HCT116 (cell line): Measurements from ENCODE around the gene ZCCHC13. TPM values are rescaled to one million over a fixed set of nuclear protein-coding genes. Genes with fewer than 3 reads are reported as not detected.

Experiments
- ATAC-seq: fragments of 200-7000 bp; cut with Tn5 transposase; 2 replicates; pipeline ENCODE4 v1.9.1; 2020; ENCODE audit warnings: mild to moderate bottlenecking, moderate library complexity
- BruUV-seq: library from RNA; stranded (reverse); fragments of 400-500 nt; replicated peaks from 2 replicates; lab custom pipeline; 2021; lab: Mats Ljungman, UMichigan
- CTCF ChIA-PET: fragments of 300-600 bp; sonication (Branson Sonifier 250); formaldehyde crosslinking; loops from one replicate; lab custom pipeline; 2021; ENCODE audit warnings: antibody characterized with exemption; lab: Charles Lee
- POLR2A ChIA-PET: fragments of 300-600, 350-600 bp; sonication (Branson Sonifier 250); formaldehyde crosslinking; loops from one replicate; lab custom pipeline; 2021; ENCODE audit warnings: antibody characterized with exemption; lab: Charles Lee
- RAD21 ChIA-PET, 2 experiments: fragments of 300-600 bp; sonication (Branson Sonifier 250); formaldehyde crosslinking; loops; one replicate each; lab custom pipeline; 2023; ENCODE audit warnings: low total read pairs in 2 of 2; ENCODE audit not compliant: uncharacterized antibody in 2 of 2, unreplicated experiment in 2 of 2, low non-redundant PET in 1 of 2; lab: Charles Lee
- DNase-seq: peaks from one replicate; pipeline ENCODE4 v3.0.0-alpha.2; 2010; ENCODE audit warnings: low read depth, low spot score
- H2AFZ ChIP-seq: fragments of 200-600 bp; shearing (Covaris generic), sonication (generic); 2 replicates; pipeline ENCODE4 v1.6.1; 2017; ENCODE audit warnings: low read depth, mixed run types, mixed read lengths, antibody characterized with exemption, low read length; ENCODE audit not compliant: poor library complexity, severe bottlenecking
- H3K27ac ChIP-seq: 2 replicates; pipeline ENCODE4 v1.5.1; 2012; ENCODE audit warnings: low read depth, low read length
- H3K27me3 ChIP-seq: fragments of 200-600 bp; sonication (generic); 2 replicates; pipeline ENCODE4 v1.6.1; 2016; ENCODE audit warnings: mixed run types, low read length, mixed read lengths; ENCODE audit not compliant: insufficient read depth
- H3K36me3 ChIP-seq, 2 experiments: fragments of 200-500 bp in 1 of 2; fragments of 200-600 bp in 1 of 2; sonication (Bioruptor generic) in 1 of 2; sonication (generic) in 1 of 2; 2 replicates each; pipeline versions ENCODE4 v1.5.1 to v1.6.1; 2014 to 2016; ENCODE audit warnings: low read length in 2 of 2, inconsistent platforms in 1 of 2, mixed read lengths in 1 of 2, mixed run types in 1 of 2; ENCODE audit not compliant: insufficient read depth in 2 of 2, control insufficient read depth in 1 of 2
- H3K4me1 ChIP-seq, 2 experiments: fragments of 200-600 bp in 1 of 2; sonication (generic) in 1 of 2; 2 replicates each; pipeline versions ENCODE4 v1.5.1 to v1.6.1; 2012 to 2017; ENCODE audit warnings: low read length in 2 of 2, inconsistent platforms in 1 of 2, mild to moderate bottlenecking in 1 of 2, mixed read lengths in 1 of 2, mixed run types in 1 of 2, moderate library complexity in 1 of 2; ENCODE audit not compliant: insufficient read depth in 2 of 2, control insufficient read depth in 1 of 2
- H3K4me2 ChIP-seq: fragments of 200-600 bp; sonication (generic); 2 replicates; pipeline ENCODE4 v1.6.1; 2017; ENCODE audit warnings: mixed run types, low read length, mixed read lengths
- H3K4me3 ChIP-seq, 2 experiments: fragments of 200-600 bp in 1 of 2; sonication (generic) in 1 of 2; replicated peaks in 1 of 2; 2 replicates each; pipeline ENCODE4 v1.5.1; 2011 to 2016; ENCODE audit warnings: low read length in 2 of 2, control low read depth in 1 of 2, low read depth in 1 of 2, mild to moderate bottlenecking in 1 of 2, mixed read lengths in 1 of 2, mixed run types in 1 of 2
- H3K79me2 ChIP-seq: fragments of 200-600 bp; sonication (generic); 2 replicates; pipeline ENCODE4 v1.6.1; 2017; ENCODE audit warnings: mild to moderate bottlenecking, mixed run types, low read length, moderate library complexity, mixed read lengths; ENCODE audit not compliant: insufficient read depth
- H3K9ac ChIP-seq: fragments of 200-600 bp; sonication (generic); 2 replicates; pipeline ENCODE4 v1.6.1; 2016; ENCODE audit warnings: low read length, mixed read lengths
- H3K9me2 ChIP-seq: fragments of 200-600 bp; sonication (generic), shearing (Covaris generic); 2 replicates; pipeline ENCODE4 v1.6.1; 2017; ENCODE audit warnings: mixed run types, mild to moderate bottlenecking, moderate library complexity; ENCODE audit not compliant: insufficient read depth
- H3K9me3 ChIP-seq, 2 experiments: fragments of 200-500 bp in 1 of 2; fragments of 200-600 bp in 1 of 2; sonication (Bioruptor generic) in 1 of 2; sonication (generic) in 1 of 2; 2 replicates each; pipeline ENCODE4 v1.6.1; 2014 to 2017; ENCODE audit warnings: low read length in 2 of 2, mixed read lengths in 2 of 2, inconsistent platforms in 1 of 2, low read depth in 1 of 2, mild to moderate bottlenecking in 1 of 2, mixed run types in 1 of 2, moderate library complexity in 1 of 2; ENCODE audit not compliant: control insufficient read depth in 1 of 2, insufficient read depth in 1 of 2
- H4K20me1 ChIP-seq: fragments of 200-600 bp; sonication (generic), shearing (Covaris generic); 2 replicates; pipeline ENCODE4 v1.6.1; 2017; ENCODE audit warnings: mixed run types, mild to moderate bottlenecking, moderate library complexity; ENCODE audit not compliant: insufficient read depth
- CBX3 ChIP-seq: IDR thresholded peaks from 2 replicates; pipeline ENCODE4 v1.6.1; 2012; ENCODE audit warnings: low read depth
- CEBPB ChIP-seq: IDR thresholded peaks from 2 replicates; pipeline ENCODE4 v1.6.1; 2012; ENCODE audit warnings: low read depth
- EGR1 ChIP-seq: IDR thresholded peaks from 2 replicates; pipeline ENCODE4 v1.6.1; 2012; ENCODE audit warnings: low read depth
- ELF1 ChIP-seq: IDR thresholded peaks from 2 replicates; pipeline ENCODE4 v1.6.1; 2012; ENCODE audit warnings: low read depth, borderline replicate concordance
- EZH2 ChIP-seq: fragments of 200-600 bp; sonication (generic); IDR thresholded peaks from 2 replicates; pipeline ENCODE4 v1.6.1; 2017; ENCODE audit warnings: antibody characterized with exemption, mixed run types
- EZH2phosphoT487 ChIP-seq: fragments of 200-600 bp; IDR thresholded peaks from 2 replicates; pipeline ENCODE4 v1.6.1; 2018; ENCODE audit warnings: antibody characterized with exemption, borderline replicate concordance
- JUND ChIP-seq: IDR thresholded peaks from 2 replicates; pipeline ENCODE4 v1.6.1; 2012
- POLR2A ChIP-seq: IDR thresholded peaks from 2 replicates; pipeline ENCODE4 v1.7.0; 2011; ENCODE audit warnings: borderline replicate concordance; ENCODE audit not compliant: insufficient read depth, insufficient read length; ENCODE audit errors: extremely low read depth
- POLR2AphosphoS5 ChIP-seq: IDR thresholded peaks from 2 replicates; pipeline ENCODE4 v1.6.1; 2011; ENCODE audit warnings: mild to moderate bottlenecking, low read depth, low read length, moderate library complexity
- RAD21 ChIP-seq: IDR thresholded peaks from 2 replicates; pipeline ENCODE4 v1.6.1; 2012; ENCODE audit warnings: low read depth, mild to moderate bottlenecking
- SIN3A ChIP-seq: IDR thresholded peaks from 2 replicates; pipeline ENCODE4 v1.6.1; 2012; ENCODE audit warnings: low read depth
- SP1 ChIP-seq: IDR thresholded peaks from 2 replicates; pipeline ENCODE4 v1.6.1; 2012; ENCODE audit warnings: low read depth
- SRF ChIP-seq: IDR thresholded peaks from 2 replicates; pipeline ENCODE4 v1.6.1; 2012; ENCODE audit warnings: low read depth
- TCF7L2 ChIP-seq: IDR thresholded peaks from 2 replicates; pipeline ENCODE4 v1.7.0; 2011; ENCODE audit warnings: borderline replicate concordance, inconsistent platforms; ENCODE audit not compliant: insufficient read depth, insufficient read length; ENCODE audit errors: extremely low read depth
- YY1 ChIP-seq: IDR thresholded peaks from 2 replicates; pipeline ENCODE4 v1.6.1; 2011; ENCODE audit warnings: low read length, low read depth, moderate library complexity, mild to moderate bottlenecking; ENCODE audit not compliant: insufficient replicate concordance; ENCODE audit errors: extremely low read depth
- ZFX ChIP-seq: fragments of 450-650 bp; IDR thresholded peaks from 2 replicates; pipeline ENCODE4 v1.6.1; 2017
- ZNF274 ChIP-seq: fragments of 200-500 bp; sonication (Bioruptor generic); IDR thresholded peaks from 2 replicates; pipeline ENCODE4 v1.6.1; 2014; ENCODE audit warnings: mild to moderate bottlenecking, low read depth, low read length, inconsistent platforms
- intact Hi-C: fragments of 100-400 bp; cut with micrococcal nuclease; formaldehyde crosslinking; loops from 2 replicates; pipeline ENCODE4 v1.10.0; 2022
- total RNA-seq: library from RNA; stranded (reverse); gene quantifications from one replicate; pipeline ENCODE4 v1.2.1, GENCODE V29; 2021; ENCODE audit not compliant: unreplicated experiment
- TF ChIP-seq, protein P1 (sequence below): IDR thresholded peaks from 2 replicates; pipeline ENCODE4 v1.6.1; 2012
- TF ChIP-seq, protein P2 (sequence below): IDR thresholded peaks from 2 replicates; pipeline ENCODE4 v1.6.1; 2012
- TF ChIP-seq, protein P3 (sequence below), 3 experiments: fragments of 200-600 bp in 1 of 3; sonication (generic) in 1 of 3; IDR thresholded peaks in 2 of 3; conservative IDR thresholded peaks in 1 of 3; 2 replicates each; pipeline ENCODE4 v1.5.1; 2012 to 2017; ENCODE audit warnings: low read depth in 2 of 3, low read length in 2 of 3, antibody characterized with exemption in 1 of 3, borderline replicate concordance in 1 of 3, control low read depth in 1 of 3, mild to moderate bottlenecking in 1 of 3, mixed read lengths in 1 of 3, mixed run types in 1 of 3, moderate library complexity in 1 of 3; ENCODE audit not compliant: insufficient read depth in 1 of 3

ZCCHC13 gene
- total RNA-seq, 1 experiment from 2014 or later: not detected

DNA sequence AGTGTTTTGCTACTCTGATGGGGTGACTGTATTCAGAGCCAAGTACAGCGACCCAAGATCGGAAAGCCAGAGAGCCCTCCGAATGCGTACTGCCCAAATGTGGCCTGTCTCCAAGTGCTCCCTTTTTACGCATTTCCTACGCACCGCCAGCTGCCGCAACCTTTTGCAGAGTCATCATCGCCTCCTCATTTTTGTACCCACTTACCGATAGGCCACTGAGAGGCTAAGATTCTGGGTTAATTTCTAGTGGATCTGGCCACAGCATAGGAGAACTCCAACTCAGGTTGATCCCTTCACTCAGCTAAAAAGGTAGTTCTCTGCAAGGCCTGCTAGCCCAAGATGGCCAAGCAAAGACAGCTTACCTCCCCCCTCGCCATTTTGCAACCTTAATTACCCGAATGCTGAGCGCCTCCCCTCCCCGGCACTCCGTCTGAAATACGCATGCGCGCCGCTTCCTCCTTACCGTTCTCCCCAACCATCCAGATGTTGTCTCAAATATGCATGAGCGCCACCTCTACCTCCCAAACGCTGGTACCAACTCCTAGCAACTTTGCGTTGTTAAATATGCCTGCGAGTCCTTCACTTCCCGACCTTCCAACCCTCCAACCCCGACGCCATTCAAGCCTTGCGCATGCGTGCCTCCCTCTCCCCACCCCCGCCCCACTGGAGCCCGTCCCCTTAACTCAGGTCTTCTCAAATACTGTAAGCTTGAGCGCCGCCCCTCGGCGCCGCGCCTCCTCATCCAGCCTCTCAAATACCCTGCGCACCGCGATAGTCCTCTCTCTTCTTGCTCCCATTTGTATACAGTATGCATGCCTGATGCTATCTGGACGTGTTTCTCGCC is 11.8 kb upstream of the ZCCHC13 start:
- ATAC-seq (peak; percentile 88), DNase-seq (peak; percentile 79)
- H2AFZ ChIP-seq: no peak overlapping the region
- peaks cover 0 to 10% of the 10 kb centered on the region in 2 experiments; a peak in 2 of 4 replicates for H3K4me1 ChIP-seq
- ChIA-PET CTCF (interaction anchor here (0.5 kb wide), 1 partner anchor 53 kb away, joined by 3 read pairs; no protein-coding TSS in a partner anchor), POLR2A (interaction anchor here (1.2 kb wide), 1 partner anchor 39 kb away, joined by 3 read pairs; no protein-coding TSS in a partner anchor), RAD21 (no interaction called here)
- peak overlapping the region; percentile 80 for H3K9ac ChIP-seq
- peaks cover 0 to 10% of the 10 kb centered on the region in 2 experiments; a peak in 1 of 4 replicates for H3K36me3 ChIP-seq
- no peaks in the 10 kb centered on the region for H3K27me3 ChIP-seq
- peaks cover 50% of the 10 kb centered on the region for H3K79me2 ChIP-seq
- H3K27ac ChIP-seq: peak overlapping the region; percentile 86
- H3K4me3 ChIP-seq: peak overlapping the region; percentile 65 to 77
- H4K20me1 ChIP-seq: no peaks in the 10 kb centered on the region
- TF ChIP-seq, protein P1, sequence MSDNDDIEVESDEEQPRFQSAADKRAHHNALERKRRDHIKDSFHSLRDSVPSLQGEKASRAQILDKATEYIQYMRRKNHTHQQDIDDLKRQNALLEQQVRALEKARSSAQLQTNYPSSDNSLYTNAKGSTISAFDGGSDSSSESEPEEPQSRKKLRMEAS: no peak
- TF ChIP-seq ZNF274 (no peak), SIN3A (no peak), ZFX (peak; percentile 29), CBX3 (no peak), CEBPB (no peak), ELF1 (no peak), POLR2AphosphoS5 (peak; percentile 78), SRF (no peak), TCF7L2 (no peak), RAD21 (no peak), POLR2A (peak; percentile 35), EZH2phosphoT487 (no peak), SP1 (no peak), YY1 (peak; percentile 48), EZH2 (no peak), EGR1 (no peak), JUND (no peak)
- TF ChIP-seq, protein P2, sequence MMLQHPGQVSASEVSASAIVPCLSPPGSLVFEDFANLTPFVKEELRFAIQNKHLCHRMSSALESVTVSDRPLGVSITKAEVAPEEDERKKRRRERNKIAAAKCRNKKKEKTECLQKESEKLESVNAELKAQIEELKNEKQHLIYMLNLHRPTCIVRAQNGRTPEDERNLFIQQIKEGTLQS: no peak
- TF ChIP-seq, protein P3, sequence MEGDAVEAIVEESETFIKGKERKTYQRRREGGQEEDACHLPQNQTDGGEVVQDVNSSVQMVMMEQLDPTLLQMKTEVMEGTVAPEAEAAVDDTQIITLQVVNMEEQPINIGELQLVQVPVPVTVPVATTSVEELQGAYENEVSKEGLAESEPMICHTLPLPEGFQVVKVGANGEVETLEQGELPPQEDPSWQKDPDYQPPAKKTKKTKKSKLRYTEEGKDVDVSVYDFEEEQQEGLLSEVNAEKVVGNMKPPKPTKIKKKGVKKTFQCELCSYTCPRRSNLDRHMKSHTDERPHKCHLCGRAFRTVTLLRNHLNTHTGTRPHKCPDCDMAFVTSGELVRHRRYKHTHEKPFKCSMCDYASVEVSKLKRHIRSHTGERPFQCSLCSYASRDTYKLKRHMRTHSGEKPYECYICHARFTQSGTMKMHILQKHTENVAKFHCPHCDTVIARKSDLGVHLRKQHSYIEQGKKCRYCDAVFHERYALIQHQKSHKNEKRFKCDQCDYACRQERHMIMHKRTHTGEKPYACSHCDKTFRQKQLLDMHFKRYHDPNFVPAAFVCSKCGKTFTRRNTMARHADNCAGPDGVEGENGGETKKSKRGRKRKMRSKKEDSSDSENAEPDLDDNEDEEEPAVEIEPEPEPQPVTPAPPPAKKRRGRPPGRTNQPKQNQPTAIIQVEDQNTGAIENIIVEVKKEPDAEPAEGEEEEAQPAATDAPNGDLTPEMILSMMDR (IDR thresholded peaks at IDR 0.05 in 2 of 3, conservative IDR thresholded peaks at IDR 0.05 in 1 of 3; ENCODE audit: borderline replicate concordance in 1 of 3, insufficient read depth in 1 of 3, low read depth in 2 of 3, low read length in 2 of 3): 0 out of 6 replicates have a peak, but pooled peaks of 2 of the 3 experiments have one; percentile 7 to 16
- no peaks in the 10 kb centered on the region for H3K9me3 ChIP-seq
- intact Hi-C loops: loop anchor here (5.0 kb wide), 1 partner anchor 45 kb away; no protein-coding TSS in a partner anchor
- peak overlapping the region; percentile 90 for H3K4me2 ChIP-seq
- H3K9me2 ChIP-seq: no peaks in the 10 kb centered on the region
- TSS peak; percentile 66 for BruUV-seq
